Mesendoderm (in vitro differentiated cells): ENCODE data around the gene HYAL4.
"Not testable (repeated sequence)": the region's sequence is repeated elsewhere in the genome, so short reads cannot be mapped to it uniquely, and the experiment has no call there.

Experiments
- DNase-seq: peaks from one replicate; pipeline ENCODE4 v3.0.0; 2013
- H2AK5ac ChIP-seq: 2 replicates; pipeline ENCODE4 v1.6.1; 2013; ENCODE audit warnings: low read length, inconsistent platforms
- H2BK120ac ChIP-seq: 2 replicates; pipeline ENCODE4 v1.6.1; 2013; ENCODE audit warnings: low read depth, mild to moderate bottlenecking, low read length, moderate library complexity, mixed read lengths
- H2BK15ac ChIP-seq: replicated peaks from 2 replicates; pipeline ENCODE4 v1.6.1; 2013; ENCODE audit warnings: low read depth, mild to moderate bottlenecking, moderate library complexity
- H2BK5ac ChIP-seq: 2 replicates; pipeline ENCODE4 v1.6.1; 2013; ENCODE audit warnings: low read length, inconsistent platforms
- H3K18ac ChIP-seq: 2 replicates; pipeline ENCODE4 v1.6.1; 2013; ENCODE audit warnings: mild to moderate bottlenecking, low read length, mixed read lengths
- H3K23ac ChIP-seq: one replicate; pipeline ENCODE4 v1.6.1; 2013; ENCODE audit warnings: low read length
- H3K27ac ChIP-seq: 2 replicates; pipeline ENCODE4 v1.5.1; 2013; ENCODE audit warnings: low read depth, mild to moderate bottlenecking, inconsistent platforms, low read length, moderate library complexity
- H3K27me3 ChIP-seq: 2 replicates; pipeline ENCODE4 v1.6.1; 2013; ENCODE audit warnings: low read length, control low read depth, mild to moderate bottlenecking, inconsistent platforms; ENCODE audit not compliant: insufficient read depth, poor library complexity
- H3K36me3 ChIP-seq: 2 replicates; pipeline ENCODE4 v1.6.1; 2013; ENCODE audit warnings: low read length, inconsistent platforms; ENCODE audit not compliant: control insufficient read depth, insufficient read depth
- H3K4ac ChIP-seq: one replicate; pipeline ENCODE4 v1.6.1; 2013; ENCODE audit warnings: low read depth, mild to moderate bottlenecking, low read length, moderate library complexity
- H3K4me1 ChIP-seq: 2 replicates; pipeline ENCODE4 v1.6.1; 2013; ENCODE audit warnings: low read depth, low read length, inconsistent platforms; ENCODE audit not compliant: control insufficient read depth
- H3K4me2 ChIP-seq: 2 replicates; pipeline ENCODE4 v1.6.1; 2013; ENCODE audit warnings: low read length
- H3K4me3 ChIP-seq: 2 replicates; pipeline ENCODE4 v1.5.1; 2013; ENCODE audit warnings: mild to moderate bottlenecking, low read length
- H3K56ac ChIP-seq: one replicate; pipeline ENCODE4 v1.6.1; 2013; ENCODE audit warnings: low read length
- H3K79me1 ChIP-seq: 2 replicates; pipeline ENCODE4 v1.6.1; 2013; ENCODE audit warnings: low read length, inconsistent platforms
- H3K79me2 ChIP-seq: 2 replicates; pipeline ENCODE4 v1.6.1; 2013; ENCODE audit warnings: mild to moderate bottlenecking, low read length; ENCODE audit not compliant: control insufficient read depth, insufficient read depth
- H3K9ac ChIP-seq: 2 replicates; pipeline ENCODE4 v1.6.1; 2013; ENCODE audit warnings: low read length, inconsistent platforms
- H4K5ac ChIP-seq: one replicate; pipeline ENCODE4 v1.6.1; 2013; ENCODE audit warnings: low read length
- H4K8ac ChIP-seq: one replicate; pipeline ENCODE4 v1.6.1; 2013; ENCODE audit warnings: low read depth, mild to moderate bottlenecking, control low read depth, low read length, moderate library complexity
- whole genome bisulfite sequencing: extraction: QIAGEN DNeasy Blood & Tissue Kit; methylation state at CpG from one replicate; pipeline ENCODE4 v1.1.7; 2013; ENCODE audit warnings: low lambda C conversion rate, missing lambda C conversion rate; ENCODE audit not compliant: insufficient coverage; ENCODE audit errors: extremely low coverage; 5-methylcytosine and 5-hydroxymethylcytosine counted together

Gene HYAL4

GRCh38 chr7:123836656-123837055 lies 8.3 kb upstream of the HYAL4 start:
- H3K79me1 ChIP-seq = no peaks in the 10 kb centered on the region
- no peak overlapping the region for H2AK5ac ChIP-seq
- no peaks in the 10 kb centered on the region for H3K4me1 ChIP-seq
- WGBS = no CpG with 5 or more reads among the region's 4 CpGs
- no peak overlapping the region for H2BK15ac ChIP-seq
- H2BK5ac ChIP-seq = no peak overlapping the region
- H4K5ac ChIP-seq = no peak overlapping the region
- no peaks in the 10 kb centered on the region for H3K79me2 ChIP-seq
- no peak overlapping the region for H3K4me3 ChIP-seq
- no peak overlapping the region for H3K4ac ChIP-seq
- no peak overlapping the region for H4K8ac ChIP-seq
- DNase-seq = no peak
- no peaks in the 10 kb centered on the region for H3K27me3 ChIP-seq
- H2BK120ac ChIP-seq = no peak overlapping the region
- H3K9ac ChIP-seq = no peak overlapping the region
- H3K56ac ChIP-seq = no peak overlapping the region
- no peaks in the 10 kb centered on the region for H3K36me3 ChIP-seq
- H3K23ac ChIP-seq = no peak overlapping the region
- no peak overlapping the region for H3K27ac ChIP-seq
- no peak overlapping the region for H3K4me2 ChIP-seq
- no peak overlapping the region for H3K18ac ChIP-seq

DNA sequence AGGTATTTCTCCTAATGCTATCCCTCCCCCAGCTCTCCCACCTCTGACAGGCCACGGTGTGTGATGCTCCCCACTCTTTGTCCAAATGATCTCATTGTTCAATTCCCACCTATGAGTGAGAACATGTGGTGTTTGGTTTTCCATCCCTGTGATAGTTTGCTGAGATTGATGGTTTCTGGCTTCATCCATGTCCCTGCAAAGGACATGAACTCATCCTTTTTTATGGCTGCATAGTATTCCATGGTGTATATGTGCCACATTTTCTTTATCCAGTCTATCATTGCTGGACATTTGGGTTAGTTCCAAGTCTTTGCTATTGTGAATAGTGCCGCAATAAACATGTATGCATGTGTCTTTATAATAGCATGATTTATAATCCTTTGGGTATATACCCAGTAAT lies 5.9 kb upstream of the HYAL4 start:
- not testable (repeated sequence) for H2BK5ac ChIP-seq

GRCh38 chr7:123844142-123844541 lies 827 bp upstream of the HYAL4 start:
- H3K4me2 ChIP-seq, H4K8ac ChIP-seq, H3K27ac ChIP-seq, H3K79me1 ChIP-seq, H3K4me1 ChIP-seq, H3K4ac ChIP-seq, H3K23ac ChIP-seq, H3K56ac ChIP-seq, H3K79me2 ChIP-seq, H2AK5ac ChIP-seq, H3K9ac ChIP-seq, H2BK5ac ChIP-seq, H3K4me3 ChIP-seq, H3K27me3 ChIP-seq, H2BK120ac ChIP-seq, H3K36me3 ChIP-seq, DNase-seq, H3K18ac ChIP-seq, H4K5ac ChIP-seq, H2BK15ac ChIP-seq: not testable (repeated sequence)
- no CpG with 5 or more reads among the region's 7 CpGs for WGBS

More for the DNA sequence above, 5.9 kb upstream of the HYAL4 start:
- not testable (repeated sequence) for H4K5ac ChIP-seq, H3K36me3 ChIP-seq, H3K4me2 ChIP-seq, H2BK15ac ChIP-seq, H4K8ac ChIP-seq, H3K18ac ChIP-seq, H3K27ac ChIP-seq, H3K79me2 ChIP-seq, H3K27me3 ChIP-seq, H3K56ac ChIP-seq, H3K23ac ChIP-seq, H3K4me3 ChIP-seq, H2AK5ac ChIP-seq, H2BK120ac ChIP-seq, DNase-seq, H3K79me1 ChIP-seq, H3K4me1 ChIP-seq, H3K4ac ChIP-seq, H3K9ac ChIP-seq
- WGBS = no CpG with 5 or more reads among the region's 2 CpGs

GRCh38 chr7:123845823-123846216 lies 851 bp downstream of the HYAL4 start:
- Histone ChIP-seq H3K4me2 (no peak overlapping the region), H3K4me1 (no peaks in the 10 kb centered on the region), H4K8ac (no peak overlapping the region), H3K9ac (no peak overlapping the region), H3K4me3 (no peak overlapping the region), H3K79me2 (no peaks in the 10 kb centered on the region), H2BK5ac (no peak overlapping the region), H3K56ac (no peak overlapping the region), H2BK120ac (no peak overlapping the region), H3K23ac (no peak overlapping the region), H4K5ac (no peak overlapping the region), H3K36me3 (no peaks in the 10 kb centered on the region), H3K4ac (no peak overlapping the region), H3K79me1 (no peaks in the 10 kb centered on the region), H2AK5ac (no peak overlapping the region), H3K27ac (no peak overlapping the region), H3K18ac (no peak overlapping the region), H3K27me3 (no peaks in the 10 kb centered on the region), H2BK15ac (no peak overlapping the region)
- no peak for DNase-seq
- WGBS = no CpG with 5 or more reads among the region's 1 CpG

- Histone ChIP-seq H4K8ac (no peak overlapping the region), H3K4me1 (no peaks in the 10 kb centered on the region), H2BK5ac (no peak overlapping the region), H3K79me2 (no peaks in the 10 kb centered on the region), H3K4me2 (no peak overlapping the region), H3K79me1 (no peaks in the 10 kb centered on the region), H4K5ac (no peak overlapping the region), H2BK15ac (no peak overlapping the region), H3K36me3 (no peaks in the 10 kb centered on the region), H3K18ac (no peak overlapping the region), H3K9ac (no peak overlapping the region), H3K27ac (no peak overlapping the region), H3K27me3 (no peaks in the 10 kb centered on the region), H3K4ac (no peak overlapping the region), H3K56ac (peak overlapping the region; percentile 31), H3K4me3 (no peak overlapping the region), H2BK120ac (no peak overlapping the region), H3K23ac (no peak overlapping the region), H2AK5ac (no peak overlapping the region)
- peak; percentile 72 for DNase-seq
- WGBS = no CpG with 5 or more reads among the region's 3 CpGs
These were observed 1.4 kb downstream of the HYAL4 start for GRCh38 chr7:123846217-123846891.

DNA sequence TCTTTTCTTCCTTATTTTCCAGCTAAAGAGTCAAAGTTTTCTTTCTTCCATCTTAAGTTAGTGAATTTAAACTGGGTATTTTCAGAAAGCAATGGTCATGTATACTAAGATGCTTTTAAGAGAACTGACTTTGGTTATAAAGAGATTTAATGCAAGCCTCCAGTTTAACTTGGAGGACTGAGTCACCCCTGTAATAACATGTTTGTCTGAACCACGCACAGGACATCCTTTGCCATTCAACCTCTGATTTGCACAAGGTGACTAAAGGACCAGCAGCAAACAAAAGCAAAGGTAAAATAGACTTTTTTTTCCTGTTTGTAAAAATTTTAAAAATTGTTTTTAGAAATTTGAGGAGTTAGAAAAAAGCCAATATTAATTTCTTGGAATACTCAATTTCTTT lies 2.9 kb downstream of the HYAL4 start:
- Histone ChIP-seq H3K27ac (no peak overlapping the region), H3K56ac (no peak overlapping the region), H3K27me3 (no peaks in the 10 kb centered on the region), H2BK120ac (no peak overlapping the region), H2AK5ac (no peak overlapping the region), H2BK5ac (no peak overlapping the region), H3K4me2 (no peak overlapping the region), H2BK15ac (no peak overlapping the region), H3K4ac (no peak overlapping the region), H3K79me2 (no peaks in the 10 kb centered on the region), H3K4me3 (no peak overlapping the region), H4K8ac (no peak overlapping the region), H3K4me1 (no peaks in the 10 kb centered on the region), H3K36me3 (no peaks in the 10 kb centered on the region), H3K79me1 (no peaks in the 10 kb centered on the region), H3K23ac (no peak overlapping the region), H3K9ac (no peak overlapping the region), H3K18ac (no peak overlapping the region), H4K5ac (no peak overlapping the region)
- no CpG with 5 or more reads among the region's 1 CpG for WGBS
- DNase-seq = no peak
